Thymus (tissue), 11 donors: ENCODE results near the gene MAN2C1. TPM values are rescaled to one million over a fixed set of nuclear protein-coding genes. Genes with fewer than 3 reads are reported as not detected.

Source experiments
- DNase-seq, 9 donors: peaks; one replicate each; pipeline ENCODE4 v3.0.0-alpha.2; 2013; ENCODE audit warnings: low spot score in 9 of 9, low read depth in 6 of 9, missing footprints in 1 of 9
- H3K27ac ChIP-seq, 2 donors: one replicate each; pipeline ENCODE4 v1.5.1; 2013; ENCODE audit warnings: control low read depth in 1 of 2, low read depth in 1 of 2, low read length in 1 of 2, mild to moderate bottlenecking in 1 of 2, moderate library complexity in 1 of 2
- H3K27me3 ChIP-seq, 2 donors: one replicate each; pipeline ENCODE4 v1.5.1; 2013; ENCODE audit warnings: low read length in 1 of 2; ENCODE audit not compliant: control insufficient read depth in 2 of 2, insufficient read depth in 1 of 2
- H3K36me3 ChIP-seq, 2 donors: one replicate each; pipeline ENCODE4 v1.5.1; 2013; ENCODE audit warnings: low read length in 1 of 2, mild to moderate bottlenecking in 1 of 2, moderate library complexity in 1 of 2; ENCODE audit not compliant: control insufficient read depth in 2 of 2, insufficient read depth in 2 of 2
- H3K4me1 ChIP-seq, 2 donors: one replicate each; pipeline ENCODE4 v1.5.1; 2013; ENCODE audit warnings: low read length in 2 of 2; ENCODE audit not compliant: control insufficient read depth in 2 of 2, insufficient read depth in 2 of 2
- H3K4me3 ChIP-seq, 2 donors: one replicate each; pipeline ENCODE4 v1.5.1; 2013; ENCODE audit warnings: low read length in 2 of 2, control low read depth in 1 of 2, mild to moderate bottlenecking in 1 of 2
- H3K9me3 ChIP-seq, 2 donors: one replicate each; pipeline ENCODE4 v1.5.1; 2013; ENCODE audit warnings: low read length in 1 of 2, mild to moderate bottlenecking in 1 of 2; ENCODE audit not compliant: control insufficient read depth in 2 of 2, insufficient read depth in 1 of 2
- WGBS: extraction: QIAGEN DNeasy Blood & Tissue Kit; methylation state at CpG from one replicate; pipeline ENCODE4 v1.1.7; 2013; 5-methylcytosine and 5-hydroxymethylcytosine counted together
- polyA plus RNA-seq: library from polyadenylated mRNA; stranded (reverse); fragments of 200-250 nt; gene quantifications from one replicate; pipeline ENCODE4 v1.2.3, GENCODE V29; 2013
- total RNA-seq: library from RNA; stranded (reverse); fragments of 120-200 nt; gene quantifications from one replicate; pipeline ENCODE4 v1.2.4, GENCODE V29; 2013
- donor health status: healthy.

Gene MAN2C1
- total and polyA plus RNA-seq, 2 donors, result 64.3 to 280 TPM

DNA sequence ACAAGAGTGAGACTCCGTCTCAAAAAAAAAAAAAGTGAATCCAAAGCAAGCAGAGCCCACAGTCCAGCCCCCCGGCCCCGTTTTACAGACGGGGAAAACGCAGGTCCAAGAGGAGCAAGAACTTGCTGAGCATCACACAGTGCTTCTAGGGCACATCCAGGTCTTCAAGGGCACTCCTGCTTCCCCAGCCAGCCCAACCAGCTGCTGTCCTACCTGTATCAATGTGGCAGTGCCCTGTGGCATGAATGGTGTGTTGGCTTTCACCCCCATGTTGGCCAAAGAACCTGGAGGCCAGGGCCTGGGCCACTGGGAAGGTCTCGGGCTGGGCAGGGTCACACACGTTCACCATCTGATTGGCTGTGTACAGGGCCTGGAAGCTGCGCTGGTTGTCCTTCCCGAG lies 4.6 kb downstream of the MAN2C1 start:
- Histone ChIP-seq H3K27ac (no peak overlapping the region), H3K36me3 (peaks cover 58 to 60% of the 10 kb centered on the region in 2 donors), H3K4me3 (no peak overlapping the region), H3K4me1 (peaks cover 0 to 11% of the 10 kb centered on the region in 2 donors), H3K9me3 (no peaks in the 10 kb centered on the region), H3K27me3 (no peaks in the 10 kb centered on the region)
- DNase-seq, result no peak
- WGBS, result 99% methylated on average over 9 of the region's 9 CpGs

DNA sequence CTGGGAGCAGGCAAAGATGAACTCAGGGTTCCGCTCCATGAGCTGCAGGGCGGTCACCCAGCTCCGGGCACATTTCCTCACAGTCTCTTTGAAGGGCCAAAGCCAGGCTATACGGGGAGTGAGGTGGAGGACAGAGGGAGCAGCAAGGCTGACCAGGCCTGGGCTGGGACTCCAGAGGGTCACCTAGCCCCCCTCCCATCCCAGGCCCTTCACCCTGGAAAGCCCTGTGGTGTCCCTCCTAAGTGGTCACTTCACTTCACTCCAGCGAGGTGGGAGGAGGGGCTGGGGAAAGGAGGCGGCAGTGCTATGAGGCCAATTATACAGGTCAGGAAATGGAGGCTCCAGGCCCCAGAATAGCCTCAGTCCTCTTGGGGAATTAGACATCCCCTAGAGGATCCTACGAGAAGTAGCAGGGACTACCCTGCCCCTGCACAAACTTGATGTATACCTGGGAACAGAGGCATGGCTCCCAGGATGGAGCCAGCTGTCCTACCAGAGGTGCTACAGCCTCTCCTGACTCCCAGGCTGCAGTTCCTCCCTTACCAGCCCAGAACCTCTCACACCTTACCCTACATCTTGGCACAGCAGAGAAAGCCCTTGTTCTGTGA lies 5.7 kb downstream of the MAN2C1 start:
- Histone ChIP-seq H3K27me3 (no peaks in the 10 kb centered on the region), H3K36me3 (peaks cover 66 to 70% of the 10 kb centered on the region in 2 donors), H3K4me1 (peaks cover 0 to 6% of the 10 kb centered on the region in 2 donors), H3K27ac (no peak overlapping the region), H3K4me3 (no peak overlapping the region), H3K9me3 (no peaks in the 10 kb centered on the region)
- 98% methylated on average over 7 of the region's 7 CpGs for WGBS
- no peak for DNase-seq

DNA sequence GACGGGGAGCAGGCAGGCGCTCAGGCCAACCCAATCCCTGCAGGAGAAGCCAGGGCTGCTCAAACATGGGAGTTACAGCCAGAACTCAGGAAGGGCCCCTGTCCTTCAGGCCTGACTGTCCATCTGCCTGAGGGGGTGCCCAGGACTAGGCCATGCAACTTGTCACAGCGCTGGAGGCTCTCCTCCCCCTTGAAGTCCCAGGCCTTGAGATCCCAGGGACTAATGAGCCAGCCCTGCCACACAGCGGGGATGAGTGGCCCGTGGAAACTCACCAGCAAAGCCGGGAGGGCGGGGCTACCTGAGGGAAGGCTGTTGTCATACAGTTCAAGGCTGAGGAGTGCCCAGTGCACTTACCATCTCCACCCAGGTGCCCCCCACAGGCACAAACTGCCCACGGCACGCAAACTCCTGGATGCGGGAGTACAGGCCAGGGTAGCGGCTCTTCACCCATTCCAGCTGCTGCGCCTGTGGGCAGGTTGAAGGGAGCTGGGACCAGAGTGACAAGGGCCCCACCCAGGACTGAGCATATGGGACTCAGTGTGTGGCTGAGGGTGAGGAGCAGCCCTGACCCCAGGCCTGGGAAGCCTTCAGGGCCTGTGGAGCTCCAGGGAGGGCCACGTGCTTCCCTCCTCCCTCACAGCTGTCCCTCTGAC lies 6.3 kb downstream of the MAN2C1 start:
- no peak overlapping the region for H3K4me3 ChIP-seq
- H3K36me3 ChIP-seq, result peaks cover 66 to 70% of the 10 kb centered on the region in 2 donors
- H3K4me1 ChIP-seq, result peaks cover 0 to under 1% of the 10 kb centered on the region in 2 donors
- H3K9me3 ChIP-seq, result no peaks in the 10 kb centered on the region
- WGBS, result 97% methylated on average over 13 of the region's 13 CpGs
- no peaks in the 10 kb centered on the region for H3K27me3 ChIP-seq
- no peak overlapping the region for H3K27ac ChIP-seq
- DNase-seq, result no peak

DNA sequence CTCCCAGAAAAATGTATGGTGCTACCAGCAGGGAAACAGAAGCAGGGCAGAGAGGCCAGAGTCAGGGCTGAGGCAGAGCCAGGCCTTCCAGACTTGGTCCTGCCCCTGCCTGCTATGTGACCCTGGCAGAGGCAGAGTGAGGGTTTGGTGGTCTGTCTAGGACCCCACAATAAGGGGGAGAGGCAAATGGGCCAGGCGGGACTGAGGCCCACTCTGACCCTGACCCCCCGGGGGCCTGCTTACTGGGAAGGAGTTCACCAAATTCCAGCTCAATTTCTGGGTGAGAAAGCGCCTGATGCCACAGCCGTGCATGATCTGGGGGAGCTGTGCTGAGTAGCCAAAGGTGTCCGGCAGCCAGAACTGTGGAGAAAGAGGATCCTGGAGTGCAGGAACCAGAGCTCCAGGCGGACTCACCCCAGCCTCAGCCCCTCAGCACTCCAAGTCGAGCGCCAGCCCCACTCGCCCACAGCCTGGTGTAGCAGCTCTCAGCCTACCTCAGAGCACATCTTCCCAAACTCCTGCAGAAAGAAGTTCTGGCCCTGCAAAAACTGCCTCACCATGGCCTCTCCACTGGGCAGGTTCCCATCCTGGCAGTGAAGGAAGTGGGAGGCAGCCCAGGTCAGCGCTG lies 6.9 kb downstream of the MAN2C1 start:
- H3K36me3 ChIP-seq, result peaks cover 63 to 70% of the 10 kb centered on the region in 2 donors
- no peaks in the 10 kb centered on the region for H3K27me3 ChIP-seq
- H3K4me3 ChIP-seq, result no peak overlapping the region
- no peak for DNase-seq
- H3K27ac ChIP-seq, result no peak overlapping the region
- 98% methylated on average over 10 of the region's 10 CpGs for WGBS
- H3K4me1 ChIP-seq, result no peaks in the 10 kb centered on the region
- peaks cover 0 to 2% of the 10 kb centered on the region in 2 donors for H3K9me3 ChIP-seq

DNA sequence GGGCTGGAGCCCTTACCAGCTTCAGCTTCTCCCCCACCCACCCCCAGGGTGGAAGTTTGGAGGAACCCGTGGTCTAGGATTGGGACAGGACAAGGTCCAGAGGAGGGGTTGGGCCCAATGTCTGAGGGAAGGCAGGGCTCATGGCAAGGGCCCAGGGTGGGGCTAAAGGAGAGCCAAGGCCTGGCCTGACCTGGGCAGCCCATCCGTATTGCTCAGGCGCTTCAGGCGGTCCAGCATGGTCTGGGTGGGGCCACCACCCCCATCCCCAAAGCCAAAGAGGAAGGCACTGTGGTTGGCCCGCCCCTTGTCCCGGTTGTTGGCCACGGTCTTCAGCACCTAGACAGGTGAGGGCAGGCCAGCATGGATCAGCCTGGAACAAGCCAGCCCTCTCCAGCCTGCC lies 7.6 kb downstream of the MAN2C1 start:
- WGBS, result 96% methylated on average over 7 of the region's 7 CpGs
- H3K27ac ChIP-seq, result no peak overlapping the region

DNA sequence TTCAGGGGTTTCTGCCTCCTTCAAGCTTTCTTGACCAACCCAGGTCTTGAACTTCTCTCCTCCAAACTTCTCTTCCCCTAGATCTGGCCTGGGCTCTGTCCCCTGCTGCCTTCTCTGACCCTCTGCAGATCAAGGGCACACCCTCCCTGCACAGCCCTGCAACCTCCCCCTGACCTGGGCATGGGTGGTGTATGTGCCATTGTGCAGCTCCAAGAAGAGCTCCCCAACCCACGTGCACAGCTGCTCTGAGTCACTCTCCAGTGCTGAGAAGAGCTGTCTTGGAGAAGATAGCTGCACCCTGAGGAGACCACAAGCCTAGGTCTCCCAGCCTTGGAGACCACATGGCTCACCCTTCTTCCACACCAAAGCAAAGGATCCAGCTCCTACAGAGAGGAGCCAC lies 8.0 kb downstream of the MAN2C1 start:
- DNase-seq, result no peak
- WGBS, result 82% methylated on average over 1 of the region's 1 CpG
- no peak overlapping the region for H3K27ac ChIP-seq
- no peaks in the 10 kb centered on the region for H3K4me1 ChIP-seq
- H3K27me3 ChIP-seq, result no peaks in the 10 kb centered on the region
- peaks cover 0 to 2% of the 10 kb centered on the region in 2 donors for H3K9me3 ChIP-seq
- H3K36me3 ChIP-seq, result peaks cover 63 to 74% of the 10 kb centered on the region in 2 donors
- H3K4me3 ChIP-seq, result no peak overlapping the region

More for the DNA sequence above, 7.6 kb downstream of the MAN2C1 start:
- no peak overlapping the region for H3K4me3 ChIP-seq
- no peaks in the 10 kb centered on the region for H3K27me3 ChIP-seq
- DNase-seq, result no peak
- peaks cover 0 to 2% of the 10 kb centered on the region in 2 donors for H3K9me3 ChIP-seq
- no peaks in the 10 kb centered on the region for H3K4me1 ChIP-seq
- H3K36me3 ChIP-seq, result peaks cover 63 to 70% of the 10 kb centered on the region in 2 donors

DNA sequence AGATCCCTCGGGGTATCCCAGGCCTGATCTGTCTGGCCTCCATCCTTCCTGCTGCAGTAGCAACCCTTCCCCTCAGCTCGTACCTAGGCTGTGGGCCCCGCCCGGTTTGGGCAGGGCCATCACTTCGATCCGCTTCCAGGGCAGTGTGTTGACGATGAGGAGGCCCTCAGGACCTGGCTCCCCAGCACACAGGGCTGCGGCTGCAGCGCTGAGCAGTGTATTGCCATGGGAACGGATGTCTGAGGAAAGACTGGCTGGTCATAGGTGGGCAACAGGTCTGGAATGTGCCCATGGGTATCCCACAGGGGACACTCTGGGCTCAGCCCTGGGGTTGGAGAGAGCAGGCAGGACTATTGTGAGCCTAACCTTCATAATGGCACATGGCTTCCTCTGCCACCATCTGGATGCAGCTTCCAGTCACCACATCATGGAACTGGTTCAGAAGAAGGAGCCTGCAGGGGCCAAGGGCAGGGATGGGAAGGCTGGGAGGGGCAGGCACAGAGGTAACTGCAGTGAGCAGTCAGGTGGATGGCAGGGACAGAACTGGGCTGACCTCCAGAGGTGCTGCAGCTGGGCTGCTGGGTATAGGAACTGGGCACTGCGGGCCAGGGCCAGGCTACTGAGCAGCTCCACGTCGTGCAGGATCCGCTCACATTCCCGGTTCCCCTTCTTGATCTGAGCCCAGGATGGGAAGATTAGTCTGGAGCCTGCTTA lies 8.7 kb downstream of the MAN2C1 start:
- no peaks in the 10 kb centered on the region for H3K27me3 ChIP-seq
- H3K36me3 ChIP-seq, result peaks cover 63 to 74% of the 10 kb centered on the region in 2 donors
- no peaks in the 10 kb centered on the region for H3K4me1 ChIP-seq
- WGBS, result 98% methylated on average over 15 of the region's 15 CpGs
- no peak overlapping the region for H3K4me3 ChIP-seq
- H3K9me3 ChIP-seq, result peaks cover 0 to 2% of the 10 kb centered on the region in 2 donors
- H3K27ac ChIP-seq, result no peak overlapping the region
- no peak for DNase-seq

DNA sequence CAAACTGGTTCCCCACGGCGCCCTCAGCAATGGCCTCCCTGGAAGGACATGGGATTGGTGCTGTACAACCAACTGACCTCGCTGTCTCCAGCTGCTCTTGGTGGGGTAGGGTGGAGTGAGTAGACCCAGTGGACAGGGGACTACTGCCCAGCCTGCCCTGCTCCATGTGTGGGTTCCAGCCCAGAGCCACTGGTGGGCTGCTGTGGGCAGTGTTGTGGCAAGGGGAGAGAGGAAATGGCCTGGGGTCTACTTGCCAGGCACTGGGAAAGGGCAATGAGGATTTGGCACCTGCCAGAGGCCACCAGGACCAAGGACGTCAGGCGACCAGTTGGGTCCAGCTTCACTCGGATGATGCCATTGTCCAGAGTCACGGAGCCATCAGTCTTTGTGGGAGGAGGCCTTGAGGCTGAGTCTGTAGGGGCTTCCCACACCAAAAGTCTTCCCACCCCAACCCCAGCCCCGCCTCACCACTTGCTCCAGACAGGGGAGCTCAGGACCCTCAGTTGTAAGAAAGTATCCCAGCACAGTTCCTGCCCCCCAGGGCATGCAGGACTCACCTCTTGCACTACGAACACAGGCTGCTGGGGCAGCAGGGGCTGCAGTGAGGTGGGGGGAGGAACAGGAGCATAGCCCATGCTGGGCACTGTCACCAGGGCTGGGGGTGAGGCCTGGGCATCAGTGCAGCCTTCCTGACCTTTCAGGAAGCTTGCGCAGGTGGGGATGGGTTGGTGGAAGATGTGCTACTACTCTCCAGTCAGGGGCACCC lies 9.5 kb downstream of the MAN2C1 start:
- peaks cover 62 to 73% of the 10 kb centered on the region in 2 donors for H3K36me3 ChIP-seq
- no peaks in the 10 kb centered on the region for H3K4me1 ChIP-seq
- WGBS, result 99% methylated on average over 10 of the region's 10 CpGs
- no peak overlapping the region for H3K27ac ChIP-seq
- peaks cover 0 to 2% of the 10 kb centered on the region in 2 donors for H3K9me3 ChIP-seq
- no peak for DNase-seq
- H3K4me3 ChIP-seq, result no peak overlapping the region
- no peaks in the 10 kb centered on the region for H3K27me3 ChIP-seq
